Panc1 (cell line): ENCODE measurements around the gene LOC101059915.

Source experiments
- ATAC-seq: fragments of 200-7000 bp; cut with Tn5 transposase; 2 replicates; pipeline ENCODE4 v1.9.1; 2020; ENCODE audit warnings: mild to moderate bottlenecking, moderate library complexity
- BruUV-seq: library from RNA; stranded (reverse); fragments of 400-500 nt; replicated peaks from 2 replicates; lab custom pipeline; 2021; lab: Mats Ljungman, UMichigan
- CTCF ChIA-PET: fragments of 300-600 bp; sonication (Branson Sonifier 250); formaldehyde crosslinking; loops from one replicate; lab custom pipeline; 2022; ENCODE audit warnings: antibody characterized with exemption; lab: Charles Lee
- POLR2A ChIA-PET: fragments of 300-600 bp; sonication (Branson Sonifier 250); formaldehyde crosslinking; loops from one replicate; lab custom pipeline; 2022; ENCODE audit warnings: antibody characterized with exemption; lab: Charles Lee
- DNase-seq: peaks from one replicate; pipeline ENCODE4 v3.0.0-alpha.2; 2010; ENCODE audit warnings: low read depth, low spot score
- H3K27ac ChIP-seq: 2 replicates; pipeline ENCODE4 v1.5.1; 2011; ENCODE audit warnings: mild to moderate bottlenecking, low read length, inconsistent platforms
- H3K27me3 ChIP-seq: fragments of 200-500 bp; sonication (Bioruptor generic); 2 replicates; pipeline ENCODE4 v1.6.0; 2014; ENCODE audit warnings: low read length, inconsistent platforms; ENCODE audit not compliant: control insufficient read depth, insufficient read depth
- H3K36me3 ChIP-seq: fragments of 200-500 bp; sonication (Bioruptor generic); 2 replicates; pipeline ENCODE4 v1.5.1; 2014; ENCODE audit warnings: inconsistent platforms, mild to moderate bottlenecking, low read length, moderate library complexity; ENCODE audit not compliant: control insufficient read depth, insufficient read depth
- H3K4me1 ChIP-seq: 2 replicates; pipeline ENCODE4 v1.5.1; 2011; ENCODE audit warnings: inconsistent platforms, mild to moderate bottlenecking, low read length, moderate library complexity; ENCODE audit not compliant: control insufficient read depth, insufficient read depth
- H3K4me3 ChIP-seq, 2 experiments: 2 replicates each; pipeline ENCODE4 v1.5.1; 2011 to 2012; ENCODE audit warnings: low read depth in 2 of 2, low read length in 2 of 2, mild to moderate bottlenecking in 2 of 2, inconsistent platforms in 1 of 2, moderate library complexity in 1 of 2
- H3K9me3 ChIP-seq: fragments of 200-500 bp; sonication (Bioruptor generic); 2 replicates; pipeline ENCODE4 v1.5.1; 2014; ENCODE audit warnings: low read depth, mild to moderate bottlenecking, inconsistent platforms, low read length, moderate library complexity; ENCODE audit not compliant: control insufficient read depth, insufficient read depth
- CTCF ChIP-seq: fragments of 450-650 bp; IDR thresholded peaks from 2 replicates; pipeline ENCODE4 v1.5.1; 2017; ENCODE audit warnings: mild to moderate bottlenecking
- POLR2AphosphoS5 ChIP-seq: IDR thresholded peaks from 2 replicates; pipeline ENCODE4 v1.6.1; 2012; ENCODE audit warnings: mild to moderate bottlenecking, low read depth, low read length, moderate library complexity
- REST ChIP-seq, 2 experiments: IDR thresholded peaks; 2 replicates each; pipeline ENCODE4 v1.6.1; 2011 to 2012; ENCODE audit warnings: low read depth in 2 of 2, control low read depth in 1 of 2, low read length in 1 of 2, mild to moderate bottlenecking in 1 of 2, moderate library complexity in 1 of 2; ENCODE audit not compliant: insufficient read depth in 1 of 2
- SIN3A ChIP-seq: IDR thresholded peaks from 2 replicates; pipeline ENCODE4 v1.6.1; 2012; ENCODE audit warnings: low read depth, mild to moderate bottlenecking, low read length, moderate library complexity, borderline replicate concordance; ENCODE audit not compliant: insufficient read depth
- TCF7L2 ChIP-seq: IDR thresholded peaks from 2 replicates; pipeline ENCODE4 v1.6.1; 2011; ENCODE audit warnings: mild to moderate bottlenecking, low read depth, low read length, inconsistent platforms
- in situ Hi-C: cut with HindIII; loops from 2 replicates; pipeline ENCODE4 v1.10.0; 2016; ENCODE audit warnings: low sequenced_read_pairs, low pct_unique_long_range_greater_than_20kb
- intact Hi-C: fragments of 100-400 bp; cut with micrococcal nuclease; formaldehyde crosslinking; loops from one replicate; pipeline ENCODE4 v1.10.0; 2022; ENCODE audit not compliant: unreplicated experiment

The LOC101059915 gene

GRCh38 chrX:71623714-71624113 lies 43.6 kb upstream of the LOC101059915 start:
- ChIA-PET CTCF (no interaction called here), POLR2A (no interaction called here)
- intact Hi-C loops (no loop called here), in situ Hi-C loops (no loop called here)
- ATAC-seq (no peak), DNase-seq (no peak)
- Histone ChIP-seq H3K27ac (no peak overlapping the region), H3K36me3 (no peaks in the 10 kb centered on the region), H3K9me3 (no peaks in the 10 kb centered on the region), H3K4me1 (no peaks in the 10 kb centered on the region; the same call in 1 of the 2 replicates), H3K27me3 (no peaks in the 10 kb centered on the region), H3K4me3 (no peak overlapping the region)
- no TSS peak for BruUV-seq
- TF ChIP-seq TCF7L2, result no peak
- no peak for TF ChIP-seq POLR2AphosphoS5
- no peak for TF ChIP-seq SIN3A
- no peak for TF ChIP-seq CTCF
- no peak for TF ChIP-seq REST (IDR thresholded peaks at IDR 0.05; ENCODE audit: insufficient read depth in 1 of 2, low read depth in 2 of 2, low read length in 1 of 2)

- TF ChIP-seq SIN3A (no peak), POLR2AphosphoS5 (no peak), TCF7L2 (no peak), CTCF (no peak), REST (IDR thresholded peaks at IDR 0.05; ENCODE audit: insufficient read depth in 1 of 2, low read depth in 2 of 2, low read length in 1 of 2) (no peak)
- DNase-seq (no peak), ATAC-seq (no peak)
- no peaks in the 10 kb centered on the region; the same call in 1 of the 2 replicates for H3K4me1 ChIP-seq
- H3K36me3 ChIP-seq, result no peaks in the 10 kb centered on the region
- ChIA-PET POLR2A (no interaction called here), CTCF (no interaction called here)
- no TSS peak for BruUV-seq
- in situ Hi-C loops (no loop called here), intact Hi-C loops (no loop called here)
- no peaks in the 10 kb centered on the region for H3K9me3 ChIP-seq
- no peak overlapping the region for H3K27ac ChIP-seq
- no peaks in the 10 kb centered on the region for H3K27me3 ChIP-seq
- H3K4me3 ChIP-seq, result no peak overlapping the region
These were observed 41.9 kb upstream of the LOC101059915 start for GRCh38 chrX:71625471-71625870.
